NCI-H2081 treated with DMSO at 0.1 percent for 48 hours (cell line): ENCODE measurements around the gene MADCAM1.
A peak's percentile ranks its signal among the peaks of the same experiment; 100 is the strongest.

Source experiments
- DNase-seq: peaks from one replicate; lab custom pipeline; 2025; lab: John Stamatoyannopoulos, UW

MADCAM1 gene

DNA sequence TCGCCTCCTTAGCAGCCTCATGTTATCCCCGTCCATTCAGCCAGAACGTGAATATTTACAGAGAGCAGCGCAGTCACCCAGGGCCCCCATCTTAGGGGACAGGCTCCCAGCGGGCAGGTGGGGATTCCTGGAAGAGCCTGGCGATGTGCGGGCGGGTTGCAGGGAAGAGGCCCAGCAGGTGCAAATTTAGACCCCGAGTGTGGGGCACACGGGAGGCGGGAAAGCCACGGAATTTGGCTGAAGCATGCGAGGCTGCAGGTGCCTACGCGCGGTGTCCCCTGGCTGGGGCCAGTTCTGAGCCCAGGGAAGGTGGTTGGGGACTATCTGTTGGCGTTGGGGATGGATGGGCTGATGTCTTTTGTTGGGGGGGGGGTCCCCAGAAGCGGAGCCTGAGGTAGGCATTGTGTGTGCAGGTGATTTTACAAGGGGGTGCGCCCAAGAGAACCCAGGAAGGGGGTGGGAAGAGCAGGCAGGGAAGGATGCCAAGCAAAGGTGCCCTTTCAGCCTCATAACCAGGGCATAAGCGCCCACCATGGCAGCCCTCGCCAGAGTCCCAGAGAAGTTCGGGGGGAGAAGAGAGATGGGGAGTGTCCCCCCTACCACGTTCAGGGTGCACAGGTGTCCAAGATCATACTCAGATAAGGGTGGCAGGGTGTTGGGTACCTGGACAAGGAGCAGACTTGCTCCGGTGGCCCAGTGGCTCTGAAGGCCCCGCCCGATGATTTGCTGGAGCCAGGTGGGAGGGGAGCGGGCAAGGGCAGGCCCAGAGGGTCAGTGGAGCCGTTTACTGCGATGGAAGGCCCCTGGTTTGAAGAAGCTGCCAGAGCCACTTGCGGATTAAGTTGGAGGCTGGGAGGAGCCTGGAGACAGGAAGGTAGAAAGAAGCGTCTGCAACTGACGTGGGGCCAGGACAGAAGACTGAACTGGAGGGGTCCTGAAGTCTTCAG lies 12.2 kb downstream of the MADCAM1 start:
- no peak for DNase-seq

DNA sequence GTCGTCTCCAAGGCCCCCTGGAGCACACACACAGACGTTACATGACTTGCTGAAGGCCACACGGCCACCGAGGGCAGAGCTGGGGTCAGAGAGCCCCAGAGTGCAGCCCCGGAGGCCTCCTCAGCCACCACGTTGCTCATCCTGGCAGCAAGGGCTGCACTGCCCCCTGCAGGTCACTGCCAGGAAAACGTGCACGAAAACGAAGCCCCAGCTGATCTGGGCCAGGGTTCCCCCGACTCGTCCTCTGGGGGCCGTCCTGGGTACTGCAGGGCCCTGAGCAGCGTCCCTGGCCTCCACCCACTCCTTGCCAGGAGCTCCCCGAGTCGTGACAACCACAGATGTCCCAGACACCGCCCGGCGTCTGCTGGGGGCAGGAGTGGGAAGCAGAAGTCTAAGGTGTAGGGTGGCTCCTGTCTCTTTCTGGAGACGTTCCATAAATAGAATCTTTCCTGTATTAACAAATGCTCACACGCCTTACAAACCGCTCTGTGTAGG lies 14.4 kb downstream of the MADCAM1 start:
- peak; percentile 58 for DNase-seq

DNA sequence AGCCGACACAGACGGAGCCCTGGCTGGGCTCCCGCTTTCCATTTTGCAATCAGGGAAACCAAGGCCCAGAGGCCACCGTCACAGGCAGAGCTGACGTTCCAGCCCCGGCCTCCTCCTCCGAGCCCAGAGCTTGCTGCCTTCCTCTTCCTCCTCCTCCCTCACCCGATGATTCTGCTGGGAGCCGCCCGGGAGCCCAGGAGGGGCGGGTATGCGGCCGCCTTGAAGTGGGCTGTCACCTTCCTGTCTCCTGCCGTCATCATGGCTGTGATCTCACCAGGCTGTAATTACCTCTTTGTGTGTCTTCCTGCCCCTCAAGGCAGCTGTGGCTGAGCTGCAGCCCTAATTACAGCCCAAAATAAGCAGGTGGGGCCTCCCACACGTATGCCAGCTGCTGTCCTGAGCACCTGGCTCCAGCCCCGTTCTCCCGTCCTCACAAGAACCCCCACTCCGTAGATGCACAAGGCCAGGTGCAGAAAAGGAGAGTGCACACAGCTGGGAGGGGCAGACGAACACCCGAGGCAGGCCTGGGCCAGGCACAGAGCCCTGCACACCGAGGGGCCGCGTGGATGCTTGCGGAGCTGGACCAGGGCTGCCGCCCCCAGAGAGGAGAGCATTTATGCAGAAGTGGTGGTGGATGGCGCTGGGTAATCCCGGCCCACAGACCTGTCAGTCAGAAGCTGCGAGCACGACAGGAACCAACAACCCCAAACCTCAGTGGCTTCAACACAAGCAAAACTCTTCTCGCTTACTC lies 15.0 kb downstream of the MADCAM1 start:
- DNase-seq = peak; percentile 96

DNA sequence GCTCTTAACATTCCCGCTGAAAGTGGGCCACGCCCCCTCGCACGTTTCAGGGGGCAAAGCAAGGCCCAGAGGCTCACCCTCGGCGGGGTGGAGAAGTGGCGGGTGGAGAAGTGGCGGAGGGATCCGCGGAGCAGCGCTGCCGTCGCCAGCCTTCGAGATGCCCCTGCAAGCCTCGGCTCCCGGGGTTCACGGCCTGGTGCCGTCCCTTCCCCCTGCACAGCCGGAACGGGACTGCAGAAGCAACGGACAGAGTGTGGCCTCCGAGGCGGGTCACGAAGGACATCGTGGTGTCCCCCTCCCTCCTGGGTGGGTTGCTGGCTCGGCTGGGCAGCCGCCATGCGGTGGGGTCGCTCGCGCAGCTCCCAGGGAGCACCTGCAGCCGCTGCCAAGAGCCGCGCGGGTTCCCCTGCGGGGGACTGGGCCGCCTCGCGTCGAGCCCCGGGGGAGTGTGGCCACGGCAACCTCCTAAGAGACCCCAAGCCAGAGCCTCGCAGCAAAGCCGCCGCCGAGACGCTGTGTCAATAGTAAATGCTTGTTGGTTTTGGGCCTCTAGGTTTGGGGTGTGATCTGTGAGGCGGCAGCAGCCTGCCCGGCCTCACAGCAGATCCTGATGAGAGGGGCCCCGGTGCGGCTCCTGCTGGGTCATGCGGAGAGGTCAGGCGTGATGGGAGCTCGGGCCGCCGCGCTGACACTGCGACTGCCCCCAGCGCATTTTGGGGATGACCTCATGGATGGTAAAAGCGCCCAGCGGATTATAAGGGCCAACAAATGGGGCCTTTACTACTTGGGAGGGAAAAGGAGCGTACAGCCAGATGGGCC lies 16.5 kb downstream of the MADCAM1 start:
- DNase-seq = no peak

DNA sequence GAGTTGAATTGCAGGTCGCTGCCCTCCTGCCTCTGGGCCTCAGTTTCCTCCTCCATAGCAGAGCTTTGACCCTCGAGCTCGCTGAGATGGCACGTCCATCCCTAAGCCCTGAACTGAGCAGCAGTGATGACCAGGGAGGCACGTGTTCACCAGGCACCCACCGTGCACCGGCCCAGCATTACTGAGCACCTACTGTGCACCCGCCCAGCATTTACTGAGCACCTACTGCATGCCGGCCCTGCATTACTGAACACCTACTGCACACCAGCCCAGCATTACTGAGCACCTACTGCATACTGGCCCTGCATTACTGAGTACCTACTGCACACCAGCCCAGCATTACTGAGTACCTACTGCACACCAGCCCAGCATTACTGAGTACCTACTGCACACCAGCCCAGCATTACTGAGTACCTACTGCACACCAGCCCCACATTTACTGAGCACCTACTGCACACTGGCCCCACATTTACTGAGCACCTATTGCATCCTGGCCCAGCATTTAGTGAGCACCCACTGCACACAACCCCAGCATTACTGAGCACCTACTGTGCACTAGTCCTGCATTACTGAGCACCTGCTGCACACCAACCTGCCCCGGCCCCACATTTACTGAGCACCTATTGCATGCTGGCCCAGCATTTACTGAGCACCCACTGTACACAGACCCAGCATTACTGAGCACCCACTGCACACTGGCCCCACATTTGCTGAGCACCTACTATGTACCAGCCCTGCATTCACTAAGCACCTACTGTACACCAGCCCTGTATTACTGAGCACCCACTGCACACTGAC lies 17.3 kb downstream of the MADCAM1 start:
- no peak for DNase-seq

DNA sequence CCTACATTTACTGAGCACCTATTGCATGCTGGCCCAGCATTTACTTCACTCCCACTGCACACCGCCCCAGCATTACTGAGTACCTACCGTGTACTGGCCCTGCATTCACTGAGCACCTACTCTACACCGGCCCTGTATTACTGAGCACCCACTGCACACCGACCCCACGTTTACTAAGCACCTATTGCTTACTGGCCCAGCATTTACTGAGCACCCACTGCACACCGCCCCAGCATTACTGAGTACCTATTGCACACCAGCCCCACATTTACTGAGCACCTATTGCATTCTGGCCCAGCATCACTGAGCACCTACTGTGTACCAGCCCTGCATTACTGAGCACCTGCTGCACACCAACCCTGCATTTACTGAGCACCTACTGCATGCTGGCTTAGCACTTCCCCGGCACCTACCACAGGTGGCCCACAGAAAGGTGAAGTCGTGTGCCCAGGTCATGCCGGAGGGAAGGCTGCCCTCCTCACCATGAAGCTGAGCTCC lies 17.9 kb downstream of the MADCAM1 start:
- no peak for DNase-seq

DNA sequence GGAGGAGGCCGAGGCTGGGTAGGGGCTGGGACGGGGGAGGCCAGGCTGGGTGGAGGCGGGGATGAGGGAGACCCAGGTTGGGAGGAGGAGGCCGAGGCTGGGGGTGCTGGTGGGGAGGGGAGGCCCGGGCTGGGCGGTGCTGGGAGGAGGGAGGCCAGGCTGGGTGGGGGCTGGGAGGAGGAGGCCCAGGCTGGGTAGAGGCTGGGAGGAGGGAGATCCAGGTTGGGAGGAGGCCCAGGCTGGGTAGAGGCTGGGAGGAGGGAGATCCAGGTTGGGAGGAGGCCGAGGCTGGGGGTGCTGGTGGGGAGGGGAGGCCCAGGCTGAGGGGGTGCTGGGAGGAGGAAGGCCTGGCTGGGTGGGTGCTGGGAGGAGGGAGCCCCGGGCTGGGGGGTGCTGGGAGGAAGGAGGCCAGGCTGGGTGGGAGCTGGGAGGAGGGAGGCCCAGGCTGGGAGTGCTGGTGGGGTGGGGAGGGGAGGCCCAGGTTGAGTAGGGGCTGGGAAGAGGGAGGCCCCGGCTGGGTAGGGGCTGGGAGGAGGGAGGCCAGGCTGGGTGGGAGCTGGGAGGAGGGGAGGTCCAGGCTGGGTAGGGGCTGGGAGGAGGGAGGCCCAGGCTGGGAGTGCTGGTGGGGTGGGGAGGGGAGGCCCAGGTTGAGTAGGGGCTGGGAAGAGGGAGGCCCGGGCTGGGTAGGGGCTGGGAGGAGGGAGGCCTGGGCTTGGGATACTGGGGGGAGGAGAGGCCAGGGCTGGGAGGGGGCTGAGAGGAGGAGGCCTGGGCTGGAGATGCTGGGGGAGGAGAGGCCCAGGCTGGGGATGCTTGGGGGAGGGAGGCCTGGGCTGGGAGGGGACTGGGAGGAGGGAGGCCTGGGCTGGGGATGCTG lies 21.7 kb downstream of the MADCAM1 start:
- no peak for DNase-seq

DNA sequence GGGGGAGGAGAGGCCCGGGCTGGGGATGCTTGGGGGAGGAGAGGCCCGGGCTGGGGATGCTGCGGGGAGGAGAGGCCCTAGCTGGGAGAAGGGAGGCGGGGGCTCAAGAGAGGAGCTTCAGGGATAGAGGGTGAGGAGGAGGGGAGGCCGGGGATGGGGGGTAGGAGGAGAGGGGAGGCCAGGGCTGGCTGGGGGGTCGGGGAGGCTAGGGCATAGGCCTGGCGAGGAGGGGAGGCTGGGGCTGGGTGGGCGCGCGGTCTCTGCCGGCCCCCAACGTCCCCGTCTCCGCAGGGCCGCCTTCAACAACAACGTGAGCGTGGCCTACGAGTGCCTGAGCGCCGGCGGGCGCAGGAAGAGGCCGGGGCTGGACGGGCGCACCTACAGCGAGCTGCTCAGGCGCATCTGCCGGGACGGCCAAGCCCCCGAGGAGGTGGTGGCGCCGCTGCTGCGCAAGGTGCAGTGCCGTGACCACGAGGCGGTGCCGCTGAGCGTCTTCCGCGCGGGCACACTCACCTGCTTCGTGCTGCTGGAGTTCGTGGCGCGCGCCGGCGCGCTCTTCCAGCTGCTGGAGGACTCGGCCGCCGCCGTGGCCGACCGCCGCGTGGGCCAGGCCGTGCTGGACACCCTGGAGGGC lies 22.4 kb downstream of the MADCAM1 start:
- no peak for DNase-seq

DNA sequence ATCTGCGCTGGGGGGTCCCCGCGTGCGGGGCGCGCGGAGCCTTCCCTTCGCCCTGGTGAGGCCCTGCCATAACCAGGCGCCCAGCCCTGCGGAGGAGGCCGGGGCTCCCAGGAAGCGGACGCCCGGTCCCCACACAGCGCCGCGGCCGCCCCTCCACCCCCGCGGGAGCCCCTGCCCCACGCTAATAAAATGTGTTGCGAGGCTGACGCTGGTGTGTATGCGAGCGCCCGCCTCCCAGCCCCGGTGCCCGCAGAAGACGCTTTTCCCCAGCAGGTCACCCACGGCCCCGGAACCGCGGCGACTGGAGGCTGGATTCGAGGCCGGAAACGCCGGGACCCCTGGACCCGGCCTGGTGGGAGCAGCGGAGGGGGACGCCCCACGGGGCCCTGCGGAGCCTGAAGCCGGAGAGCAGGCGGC lies 23.2 kb downstream of the MADCAM1 start:
- DNase-seq = no peak

DNA sequence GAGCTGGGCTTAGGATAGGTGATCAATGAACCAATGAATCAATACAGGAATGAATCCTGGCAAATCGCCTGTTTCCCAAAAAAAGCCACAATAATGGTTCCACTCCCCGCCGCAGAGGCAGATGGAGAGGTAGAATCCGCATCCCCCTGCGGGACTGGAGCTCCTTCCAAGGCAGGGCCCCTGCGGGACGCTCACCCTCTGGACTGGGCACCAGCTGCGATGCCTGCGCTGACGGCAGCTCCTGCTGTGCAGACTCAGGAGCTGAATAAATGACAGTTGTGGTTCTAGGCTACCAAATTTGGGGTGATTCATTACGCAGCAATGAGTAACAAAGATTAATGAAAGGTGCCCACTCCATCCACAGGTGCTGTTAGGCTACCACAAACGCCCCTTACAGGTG lies 26.4 kb downstream of the MADCAM1 start:
- no peak for DNase-seq

DNA sequence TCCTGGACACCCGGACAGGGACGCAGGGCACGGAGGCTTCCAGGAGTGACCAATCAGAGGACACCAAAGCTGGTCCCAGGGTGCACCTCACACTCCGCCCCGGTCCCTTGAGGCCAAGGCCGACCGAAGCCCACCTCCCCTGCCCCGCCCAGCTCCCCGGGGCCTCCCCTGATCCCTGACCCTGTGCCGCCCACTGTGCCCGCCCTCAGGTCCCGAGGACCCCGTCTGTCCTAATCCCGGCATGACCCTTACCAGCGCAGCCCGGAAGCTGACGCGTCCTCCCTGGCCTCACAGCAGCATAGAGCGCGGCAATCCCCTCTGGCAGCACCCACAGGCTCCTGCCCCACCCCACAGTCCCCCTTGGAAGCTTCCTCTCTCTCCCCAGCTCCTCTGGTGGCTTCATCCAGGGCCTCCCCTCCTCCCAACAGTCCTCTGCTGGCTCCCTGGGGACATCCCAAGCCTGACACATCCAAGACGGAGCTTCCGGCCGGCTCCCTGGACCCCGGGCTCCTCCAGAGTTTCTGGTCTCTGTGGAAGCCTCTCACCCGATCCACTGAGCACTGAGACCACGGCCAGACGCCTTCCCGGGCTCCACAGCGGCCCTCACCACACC lies 27.9 kb downstream of the MADCAM1 start:
- no peak for DNase-seq

DNA sequence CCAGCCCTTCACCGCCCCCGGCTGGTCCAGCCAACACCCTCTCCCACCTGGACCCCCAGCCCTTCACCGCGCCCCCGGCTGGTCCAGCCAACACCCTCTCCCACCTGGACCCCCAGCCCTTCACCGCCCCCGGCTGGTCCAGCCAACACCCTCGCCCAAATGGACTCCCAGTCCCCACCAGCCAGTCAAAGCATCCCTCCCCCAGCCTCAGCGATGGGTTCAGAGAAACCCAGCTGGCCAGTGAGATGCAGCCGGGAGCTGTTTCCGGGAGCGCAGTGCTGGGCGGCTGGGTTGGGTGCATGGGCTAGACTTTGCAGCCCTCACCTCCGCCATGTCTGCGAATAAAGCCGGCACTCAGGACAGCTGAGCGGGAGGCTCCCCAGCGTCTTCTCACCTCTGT lies 28.7 kb downstream of the MADCAM1 start:
- no peak for DNase-seq

DNA sequence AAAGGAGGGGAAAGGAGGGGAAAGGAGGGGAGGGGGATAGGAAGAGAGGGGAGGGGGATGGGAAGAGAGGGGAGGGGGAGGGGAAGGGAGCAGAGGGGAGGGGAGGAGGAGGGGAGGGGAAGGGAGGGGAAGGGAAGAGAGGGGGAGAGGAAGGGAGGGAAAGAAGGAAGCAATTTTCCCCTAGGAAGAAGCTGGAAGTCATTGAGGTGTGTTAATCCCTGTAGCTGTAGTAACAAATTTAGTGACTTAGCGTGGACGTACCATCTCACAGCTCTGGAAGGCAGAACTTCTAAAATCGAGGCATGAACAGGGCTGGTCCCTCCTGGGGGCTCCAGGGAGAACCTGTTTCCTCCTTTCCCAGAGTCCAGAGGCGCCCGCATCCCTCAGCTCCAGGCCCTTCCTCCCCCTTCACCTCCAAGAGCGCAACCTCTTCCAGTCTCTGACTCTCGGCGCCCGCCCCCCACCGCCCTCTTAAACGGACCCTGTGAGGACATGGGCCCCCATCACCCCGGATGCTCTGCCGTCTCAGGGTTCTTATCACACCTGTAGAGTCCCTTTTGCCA lies 29.7 kb downstream of the MADCAM1 start:
- no peak for DNase-seq

DNA sequence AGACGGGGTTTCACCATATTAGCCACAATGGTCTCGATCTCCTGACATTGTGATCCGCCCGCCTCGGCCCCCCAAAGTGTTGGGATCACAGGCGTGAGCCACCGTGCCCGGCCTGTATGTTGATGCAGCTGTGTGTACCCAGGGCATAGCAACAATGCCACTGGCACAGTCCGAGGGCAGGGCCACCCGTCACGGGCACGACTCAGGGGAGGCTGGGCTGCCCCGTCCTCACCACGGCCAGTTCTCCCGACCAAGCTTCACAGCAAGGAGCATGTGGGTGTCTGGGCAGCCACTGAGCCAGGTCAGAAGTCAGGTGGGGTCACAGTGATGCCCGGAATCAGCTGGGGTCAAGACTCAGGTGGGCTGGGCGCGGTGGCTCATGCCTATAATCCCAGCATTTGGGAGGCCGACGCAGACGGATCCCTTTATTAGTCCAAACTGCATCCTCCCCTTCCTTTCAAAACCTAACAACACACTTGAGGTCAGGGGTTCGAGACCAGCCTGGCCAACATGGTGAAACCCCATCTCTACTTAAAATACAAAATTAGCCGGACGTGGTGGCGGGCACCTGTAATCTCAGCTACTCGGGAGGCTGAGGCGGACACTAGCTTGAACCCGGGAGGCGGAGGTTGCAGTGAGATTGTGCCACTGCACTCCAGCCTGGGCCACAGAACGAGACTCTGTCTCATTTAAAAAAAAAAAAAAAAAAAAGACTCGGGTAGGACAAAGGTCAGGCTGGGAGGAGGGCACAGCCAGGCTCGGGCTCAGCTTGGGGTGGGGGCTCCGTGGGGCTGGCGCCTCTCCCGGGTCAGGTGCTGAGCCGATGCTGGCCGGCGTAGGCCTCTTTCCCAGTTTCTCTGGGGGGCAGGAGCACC lies 34.1 kb downstream of the MADCAM1 start:
- no peak for DNase-seq

DNA sequence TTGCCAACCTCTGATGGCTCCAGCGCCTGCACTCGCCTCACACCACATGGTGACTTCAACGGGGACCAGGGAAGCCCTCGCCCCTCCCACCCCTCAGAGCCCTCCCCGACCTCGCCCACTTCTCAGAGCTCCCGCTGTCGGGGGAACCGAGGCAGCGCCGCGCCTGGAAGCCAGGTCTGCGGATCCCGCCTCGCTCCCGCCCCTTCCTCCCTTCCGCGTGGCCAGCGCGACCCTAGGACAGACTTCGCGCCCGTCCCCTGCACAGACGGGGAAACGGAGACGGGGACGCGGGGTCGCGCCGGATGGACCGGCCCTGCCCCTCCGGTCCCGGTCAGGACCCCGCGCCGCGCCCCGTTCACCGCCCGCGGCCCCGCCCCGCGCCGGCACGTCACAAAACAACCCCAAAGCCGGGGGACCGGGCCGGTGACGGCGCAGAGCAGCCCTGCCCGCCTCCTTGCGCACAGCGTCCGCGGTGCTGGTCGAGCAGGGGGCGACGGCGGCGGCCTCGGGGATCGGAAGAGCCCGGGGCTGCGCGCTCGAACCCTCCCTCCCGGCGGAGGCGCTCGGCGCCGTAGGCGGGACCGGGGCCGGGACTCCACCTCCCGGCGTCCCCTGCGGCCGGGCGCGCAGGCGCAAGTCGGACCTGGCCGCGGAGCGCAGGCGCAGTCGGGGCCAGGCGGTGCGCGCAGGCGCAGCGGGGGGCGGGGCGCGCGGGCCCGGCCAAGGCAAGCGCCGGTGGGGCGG lies 34.9 kb downstream of the MADCAM1 start:
- DNase-seq = no peak

DNA sequence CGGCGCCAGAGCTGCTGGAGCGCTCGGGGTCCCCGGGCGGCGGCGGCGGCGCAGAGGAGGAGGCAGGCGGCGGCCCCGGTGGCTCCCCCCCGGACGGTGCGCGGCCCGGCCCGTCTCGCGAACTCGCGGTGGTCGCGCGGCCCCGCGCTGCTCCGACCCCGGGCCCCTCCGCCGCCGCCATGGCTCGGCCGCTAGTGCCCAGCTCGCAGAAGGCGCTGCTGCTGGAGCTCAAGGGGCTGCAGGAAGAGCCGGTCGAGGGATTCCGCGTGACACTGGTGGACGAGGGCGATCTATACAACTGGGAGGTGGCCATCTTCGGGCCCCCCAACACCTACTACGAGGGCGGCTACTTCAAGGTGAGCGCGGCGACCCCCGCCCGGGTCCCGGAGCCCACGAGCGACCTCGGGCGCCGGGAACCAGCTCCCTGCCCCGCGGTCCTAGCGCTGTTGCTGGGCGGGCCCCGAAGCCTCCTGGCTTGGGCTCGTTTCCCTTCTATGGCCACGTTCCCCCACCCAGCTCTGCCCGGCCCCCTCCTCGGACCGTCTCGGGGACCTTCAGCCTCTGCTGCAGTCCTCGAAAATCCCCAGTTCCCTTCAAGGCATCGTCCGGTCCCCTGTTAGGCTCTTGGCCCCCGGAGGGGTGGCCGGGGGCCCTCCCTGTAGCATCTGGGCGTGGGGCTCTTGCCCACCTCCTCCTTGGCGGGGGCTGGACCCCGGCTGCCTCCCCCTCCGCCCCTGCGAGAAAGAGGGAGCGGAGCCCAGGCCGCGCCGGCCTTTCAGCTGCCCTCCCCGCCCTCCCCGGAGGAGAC lies 35.7 kb downstream of the MADCAM1 start, which contains the start of gene CDC34:
CDC34 (plus strand) TSS at position 8 of the 808 bp plus-strand sequence; CDS start at position 180, 172 bp downstream.
- no peak for DNase-seq
